ENCODE measurements around the gene NID1.

- no peak for TF ChIP-seq POLR2A (IDR thresholded peaks at IDR 0.05; ENCODE audit: low read depth, low read length)
- TF ChIP-seq TAF1 (IDR thresholded peaks at IDR 0.05; ENCODE audit: low read depth, low read length): no peak
Observed at GRCh38 chr1:236057546-236057945, 7.3 kb downstream of the NID1 start.
